ENCODE measurements around the gene F5.
A peak's percentile ranks its signal among the peaks of the same experiment; 100 is the strongest.

Gene F5

DNA sequence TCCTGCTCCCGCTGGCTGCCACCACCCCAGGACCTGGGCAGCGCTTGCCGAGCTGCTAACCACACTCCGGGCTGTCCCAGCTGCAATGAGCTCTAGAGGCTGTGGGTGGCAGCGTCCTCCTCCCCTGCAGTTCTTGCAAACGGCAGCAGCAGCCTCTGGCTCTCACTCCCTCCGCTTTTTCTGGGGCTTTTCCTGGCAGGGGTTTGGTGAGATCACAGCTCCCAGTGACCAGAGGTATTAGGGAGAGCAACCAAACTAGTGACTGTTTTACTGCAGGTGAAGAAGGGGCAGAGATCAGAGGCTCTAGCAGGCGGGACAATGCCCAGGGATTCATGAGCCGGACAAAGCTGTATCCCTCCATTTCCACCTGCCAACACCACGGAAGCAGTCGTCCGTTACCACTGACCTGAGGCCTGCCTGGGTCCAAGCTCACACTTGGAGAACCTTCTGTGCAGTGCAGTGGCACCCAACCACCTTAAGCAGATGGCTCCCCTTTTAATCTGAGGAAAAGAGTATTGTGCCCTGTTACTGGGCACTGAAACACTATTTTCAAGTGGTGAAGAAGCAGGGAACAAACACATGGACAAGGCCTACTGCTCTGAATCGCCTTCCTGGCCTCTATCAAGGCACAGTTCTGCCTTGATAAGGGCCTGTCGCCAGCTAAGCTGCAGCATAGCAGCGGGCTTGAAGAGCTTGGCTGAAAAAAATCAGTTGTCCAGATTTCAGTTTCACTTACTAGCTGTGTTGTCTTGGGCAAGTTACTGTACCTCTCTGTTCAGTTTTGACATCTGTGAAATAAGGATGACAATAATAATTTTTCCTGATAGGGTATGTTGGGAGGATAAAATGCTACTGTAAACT lies at the start of gene F5:
F5 (minus strand) TSS at position 87 of the 861 bp plus-strand sequence. CDS start 95 bp downstream, outside the sequence.
- DNase-seq, result peak; percentile 16 to 41

GRCh38 chr1:169634877-169635276 lies 48.6 kb upstream of the F5 start:
- DNase-seq, result no peak
- no peak for TF ChIP-seq POLR2A (IDR thresholded peaks at IDR 0.05; ENCODE audit: low read length)
- TF ChIP-seq GATA1 (IDR thresholded peaks at IDR 0.05; ENCODE audit: low read depth, low read length), result no peak

More for the DNA sequence above, at the start of gene F5:
- no peak for TF ChIP-seq POLR2A (IDR thresholded peaks at IDR 0.05; ENCODE audit: low read length)
- no peak for TF ChIP-seq GATA1 (IDR thresholded peaks at IDR 0.05; ENCODE audit: low read depth, low read length)

DNA sequence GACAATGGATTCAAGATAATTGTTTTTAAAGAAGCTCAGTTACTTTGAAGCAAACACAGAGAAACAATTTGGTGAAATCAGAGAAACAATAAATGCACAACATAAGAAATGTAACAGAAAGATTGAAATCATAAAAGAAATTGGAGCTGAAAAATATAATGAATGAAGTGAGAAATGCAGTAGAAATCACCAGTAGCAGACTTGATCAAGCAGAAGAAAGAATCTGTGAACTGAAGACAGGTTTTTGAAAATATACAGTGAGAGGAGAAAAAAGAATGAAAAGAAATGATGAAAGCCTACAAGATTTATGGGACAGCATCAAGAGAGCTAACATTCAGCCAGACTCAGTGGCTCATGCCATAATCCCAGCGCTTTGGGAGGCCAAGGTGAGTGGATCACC lies 47.9 kb upstream of the F5 start:
- no peak for DNase-seq

GRCh38 chr1:169631249-169631648 lies 45.0 kb upstream of the F5 start:
- DNase-seq, result no peak

More for the DNA sequence above, 47.9 kb upstream of the F5 start:
- TF ChIP-seq GATA1 (IDR thresholded peaks at IDR 0.05; ENCODE audit: low read depth, low read length), result no peak
- no peak for TF ChIP-seq POLR2A (IDR thresholded peaks at IDR 0.05; ENCODE audit: low read length)

DNA sequence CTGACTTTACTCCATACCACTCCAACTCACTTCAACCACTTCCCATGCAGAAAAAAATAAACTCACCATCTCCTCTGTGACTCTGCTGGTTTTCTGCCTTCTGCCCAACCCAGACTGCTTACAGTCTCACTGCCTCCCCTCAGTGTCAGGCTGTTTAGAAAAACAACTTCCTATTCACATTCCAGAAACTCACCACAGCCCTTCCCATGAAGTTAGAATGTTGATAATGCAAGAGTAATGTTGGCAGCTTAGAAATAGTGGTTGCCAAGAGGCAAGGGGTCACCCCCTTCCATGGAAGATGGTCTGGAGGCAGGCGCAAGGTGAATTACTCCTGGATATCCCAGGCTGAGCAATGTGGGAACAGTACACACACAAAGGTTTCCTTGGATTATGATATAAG lies 43.7 kb upstream of the F5 start, which contains the start of gene SELP:
SELP (minus strand) TSS at position 119 of the 400 bp plus-strand sequence; CDS start at position 69, 50 bp downstream.
- no peak for DNase-seq
- TF ChIP-seq POLR2A (IDR thresholded peaks at IDR 0.05; ENCODE audit: low read length) (no peak), GATA1 (IDR thresholded peaks at IDR 0.05; ENCODE audit: low read depth, low read length) (no peak)

More at GRCh38 chr1:169631249-169631648, 45.0 kb upstream of the F5 start:
- no peak for TF ChIP-seq POLR2A (IDR thresholded peaks at IDR 0.05; ENCODE audit: low read length)

GRCh38 chr1:169624912-169625311 lies 38.6 kb upstream of the F5 start:
- no peak for DNase-seq
- TF ChIP-seq POLR2A (IDR thresholded peaks at IDR 0.05; ENCODE audit: low read length), result no peak
- TF ChIP-seq GATA1 (IDR thresholded peaks at IDR 0.05; ENCODE audit: low read depth, low read length), result no peak

GRCh38 chr1:169624122-169624521 lies 37.8 kb upstream of the F5 start:
- TF ChIP-seq GATA1 (IDR thresholded peaks at IDR 0.05; ENCODE audit: low read depth, low read length), result no peak
- no peak for TF ChIP-seq POLR2A (IDR thresholded peaks at IDR 0.05; ENCODE audit: low read length)
- no peak for DNase-seq

- no peak for DNase-seq
- no peak for TF ChIP-seq GATA1 (IDR thresholded peaks at IDR 0.05; ENCODE audit: low read depth, low read length)
Measured at GRCh38 chr1:169623132-169623926, 37.0 kb upstream of the F5 start.

GRCh38 chr1:169620565-169620964 lies 34.3 kb upstream of the F5 start:
- TF ChIP-seq GATA1 (IDR thresholded peaks at IDR 0.05; ENCODE audit: low read depth, low read length), result no peak
- no peak for TF ChIP-seq POLR2A (IDR thresholded peaks at IDR 0.05; ENCODE audit: low read length)
- DNase-seq, result no peak

DNA sequence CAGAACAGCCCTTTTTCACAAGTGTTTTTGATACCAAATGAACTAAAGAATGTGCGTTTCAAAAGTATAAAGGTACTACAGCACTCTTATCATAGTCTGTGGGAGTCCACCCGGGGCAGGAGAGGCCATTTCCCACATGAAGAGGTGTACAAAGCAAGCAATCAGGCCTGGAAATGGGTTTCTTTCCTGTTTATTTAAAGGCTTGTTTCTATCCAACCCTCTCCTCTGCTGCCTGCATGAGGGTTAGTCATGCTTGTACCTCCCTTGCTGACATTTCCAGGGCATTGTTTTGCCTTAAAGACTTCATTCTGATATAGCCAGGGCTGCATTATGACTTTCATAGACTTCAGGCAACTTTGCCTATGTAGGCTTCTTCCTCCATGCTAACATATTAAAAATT lies 32.1 kb upstream of the F5 start:
- no peak for TF ChIP-seq POLR2A (IDR thresholded peaks at IDR 0.05; ENCODE audit: low read length)
- no peak for TF ChIP-seq GATA1 (IDR thresholded peaks at IDR 0.05; ENCODE audit: low read depth, low read length)
- DNase-seq, result no peak

- TF ChIP-seq POLR2A (IDR thresholded peaks at IDR 0.05; ENCODE audit: low read length), result no peak
- no peak for TF ChIP-seq GATA1 (IDR thresholded peaks at IDR 0.05; ENCODE audit: low read depth, low read length)
- no peak for DNase-seq
Measured at GRCh38 chr1:169615803-169616202, 29.5 kb upstream of the F5 start.

- TF ChIP-seq POLR2A (IDR thresholded peaks at IDR 0.05; ENCODE audit: low read length), result no peak
- peak in 1 of 2 experiments; percentile 16 for DNase-seq
Measured at GRCh38 chr1:169610858-169611257, 24.6 kb upstream of the F5 start.

GRCh38 chr1:169610108-169610507 lies 23.8 kb upstream of the F5 start:
- no peak for DNase-seq
- no peak for TF ChIP-seq POLR2A (IDR thresholded peaks at IDR 0.05; ENCODE audit: low read length)
- TF ChIP-seq GATA1 (IDR thresholded peaks at IDR 0.05; ENCODE audit: low read depth, low read length), result no peak

DNA sequence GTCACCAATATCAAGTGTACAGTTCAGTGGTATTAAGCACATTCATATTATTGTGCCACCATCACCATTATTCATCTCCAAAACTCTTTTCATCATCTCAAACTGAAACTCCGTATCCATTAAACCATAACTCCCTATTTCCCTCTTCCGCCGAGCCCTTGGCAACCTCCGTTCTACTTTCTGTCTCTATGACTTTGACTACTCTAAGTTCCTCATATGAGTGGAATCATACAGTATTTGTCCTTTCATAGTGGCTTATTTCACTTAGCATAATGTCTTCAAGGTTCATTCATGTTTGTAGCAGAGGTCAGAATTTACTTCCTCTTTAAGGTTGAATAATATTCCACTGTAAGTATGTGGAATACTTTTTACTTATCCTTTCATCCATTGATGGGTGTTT lies 21.9 kb upstream of the F5 start:
- no peak for DNase-seq
- TF ChIP-seq GATA1 (IDR thresholded peaks at IDR 0.05; ENCODE audit: low read depth, low read length) (no peak), POLR2A (IDR thresholded peaks at IDR 0.05; ENCODE audit: low read length) (no peak)
